Stimulated activated CD4-positive, alpha-beta T cell treated with anti-CD3 and anti-CD28 coated beads, TNF-alpha, amount 100 ng/mL, for 24 hours (primary cell): ENCODE measurements around the gene SP8.

ENCODE experiments used
- DNase-seq, 3 experiments: peaks; one replicate each; pipeline ENCODE4 v3.0.0-alpha.2; 2020; ENCODE audit warnings: low read depth in 3 of 3

SP8 gene

GRCh38 chr7:20794676-20795075 is 8.0 kb upstream of the SP8 start:
- no peak for DNase-seq

- DNase-seq: no peak
Observed at GRCh38 chr7:20793694-20794394, 7.2 kb upstream of the SP8 start.

- no peak for DNase-seq
Observed at GRCh38 chr7:20793248-20793647, 6.6 kb upstream of the SP8 start.

GRCh38 chr7:20791538-20792434 is 5.1 kb upstream of the SP8 start:
- no peak for DNase-seq

GRCh38 chr7:20790375-20790774 is 3.7 kb upstream of the SP8 start:
- DNase-seq: no peak

GRCh38 chr7:20788420-20788990 is 1.8 kb upstream of the SP8 start:
- no peak for DNase-seq

GRCh38 chr7:20787660-20788419 is 1.2 kb upstream of the SP8 start:
- DNase-seq: no peak

GRCh38 chr7:20786421-20786778 is 286 bp downstream of the SP8 start:
- no peak for DNase-seq

- DNase-seq: no peak
Observed at GRCh38 chr7:20786049-20786412, 655 bp downstream of the SP8 start.

GRCh38 chr7:20785157-20786048 is 1.3 kb downstream of the SP8 start:
- no peak for DNase-seq

GRCh38 chr7:20784388-20785156 is 2.1 kb downstream of the SP8 start:
- DNase-seq: no peak

- DNase-seq: no peak
Observed at GRCh38 chr7:20783700-20784387, 2.8 kb downstream of the SP8 start.

- no peak for DNase-seq
Observed at GRCh38 chr7:20783125-20783699, 3.5 kb downstream of the SP8 start.

GRCh38 chr7:20779041-20779440 is 7.6 kb downstream of the SP8 start:
- DNase-seq: no peak

GRCh38 chr7:20778063-20778721 is 8.5 kb downstream of the SP8 start:
- no peak for DNase-seq

- DNase-seq: no peak
Observed at GRCh38 chr7:20777377-20778062, 9.2 kb downstream of the SP8 start.

- DNase-seq: no peak
Observed at GRCh38 chr7:20776942-20777341, 9.7 kb downstream of the SP8 start.

GRCh38 chr7:20776214-20776911 is 10.3 kb downstream of the SP8 start:
- no peak for DNase-seq
